GM03348 (cell line): ENCODE results near the gene DSTN.

Source experiments
- DNase-seq: peaks from one replicate; pipeline ENCODE4 v3.0.0; 2012; ENCODE audit warnings: low spot score

The DSTN gene

DNA sequence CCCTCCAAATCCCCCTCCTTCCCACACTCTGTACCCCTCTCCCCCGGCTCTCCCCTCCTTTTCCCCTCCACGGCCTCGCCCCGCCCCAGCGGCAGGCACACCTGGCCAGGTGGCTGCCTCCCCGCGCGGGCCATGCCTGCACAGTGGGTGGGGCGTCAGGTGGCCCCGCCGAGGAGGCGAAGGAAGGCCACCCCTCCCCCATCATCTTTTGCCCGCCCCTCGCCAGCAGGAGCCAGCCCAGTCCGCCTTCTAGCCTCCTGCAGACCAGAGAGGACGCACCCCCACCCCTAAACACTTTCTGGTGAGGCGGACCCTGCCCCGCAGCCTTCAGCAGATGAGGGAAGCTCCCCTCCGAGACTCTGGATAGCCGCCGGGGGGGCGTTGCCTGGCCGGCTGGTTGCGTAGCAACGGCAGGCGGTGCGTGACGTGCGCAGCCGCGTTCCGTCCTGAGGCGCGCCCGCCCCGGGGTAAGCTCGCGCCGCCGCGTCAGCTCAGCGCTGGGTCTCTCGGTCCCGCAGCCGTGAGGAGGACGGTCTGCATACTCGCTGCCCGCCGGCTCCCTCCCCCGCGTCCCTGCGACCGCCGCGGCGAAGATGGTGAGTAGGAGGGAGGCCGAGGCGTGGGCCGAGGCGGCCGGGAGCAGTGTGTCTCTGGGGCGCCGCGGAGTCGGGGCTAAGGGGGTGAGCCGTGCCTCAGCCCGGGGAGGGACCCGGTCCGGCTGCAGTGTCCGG is at the start of gene DSTN:
DSTN (plus strand) TSS at position 460 of the 731 bp plus-strand sequence; CDS start at position 594, 134 bp downstream.
- DNase-seq = peak; percentile 97

DNA sequence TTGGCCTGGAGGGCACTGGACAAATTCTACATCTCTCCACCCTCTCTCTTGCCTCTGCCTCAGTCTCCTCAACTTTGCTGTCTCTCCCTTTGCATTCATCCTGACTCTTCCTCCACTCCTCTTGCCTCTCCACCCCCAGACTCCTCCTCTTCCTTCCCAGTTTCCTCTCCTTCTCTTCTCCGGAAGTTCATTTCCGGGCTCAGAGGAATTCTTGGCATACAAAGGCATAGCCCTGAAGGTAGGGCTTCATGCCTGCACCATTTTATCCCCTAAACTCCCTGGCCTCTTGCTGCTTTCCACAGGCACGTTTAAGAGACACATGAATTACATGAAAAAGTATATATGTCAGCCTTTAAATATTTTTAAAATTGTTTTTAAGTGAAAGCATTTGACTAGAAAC is 49.3 kb upstream of the DSTN start:
- DNase-seq = no peak

DNA sequence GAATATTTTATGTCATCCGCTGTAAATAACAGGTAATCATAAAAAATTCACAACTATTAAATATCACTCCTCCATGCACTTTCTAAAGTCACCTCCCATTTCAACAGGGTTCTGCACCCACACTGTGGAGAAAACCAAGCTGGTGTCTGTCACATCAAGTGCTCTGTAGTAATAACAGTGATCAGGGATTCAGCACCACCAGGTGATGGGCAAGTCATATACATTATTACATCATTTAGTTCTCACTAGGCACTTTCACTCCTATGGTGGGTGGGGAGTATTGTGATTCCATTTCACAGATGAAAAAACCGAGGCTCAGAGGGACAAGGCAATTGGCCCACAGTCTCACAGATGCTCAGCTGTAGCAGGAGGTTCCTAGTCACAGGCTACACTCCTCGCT is 47.3 kb upstream of the DSTN start:
- DNase-seq = no peak

DNA sequence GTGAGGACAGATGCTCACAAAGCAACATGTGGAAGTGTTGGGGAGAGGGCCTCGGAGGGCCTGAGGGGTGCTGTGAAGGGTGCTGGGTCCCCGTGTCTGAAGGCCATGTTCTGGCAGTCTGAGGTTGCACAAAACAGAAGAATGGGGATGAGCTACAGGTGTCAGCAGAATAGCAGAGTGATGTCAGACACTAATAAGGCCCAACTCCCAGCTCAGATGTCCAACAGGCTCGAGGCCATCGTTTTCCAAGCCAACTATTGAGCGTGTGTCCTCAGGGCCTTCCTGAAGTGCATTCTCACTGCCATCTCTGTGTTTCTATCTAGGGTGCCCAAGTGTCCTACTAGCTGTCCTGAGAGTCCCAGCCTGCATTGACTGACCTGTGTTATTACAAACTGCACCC is 46.5 kb upstream of the DSTN start:
- DNase-seq = no peak

DNA sequence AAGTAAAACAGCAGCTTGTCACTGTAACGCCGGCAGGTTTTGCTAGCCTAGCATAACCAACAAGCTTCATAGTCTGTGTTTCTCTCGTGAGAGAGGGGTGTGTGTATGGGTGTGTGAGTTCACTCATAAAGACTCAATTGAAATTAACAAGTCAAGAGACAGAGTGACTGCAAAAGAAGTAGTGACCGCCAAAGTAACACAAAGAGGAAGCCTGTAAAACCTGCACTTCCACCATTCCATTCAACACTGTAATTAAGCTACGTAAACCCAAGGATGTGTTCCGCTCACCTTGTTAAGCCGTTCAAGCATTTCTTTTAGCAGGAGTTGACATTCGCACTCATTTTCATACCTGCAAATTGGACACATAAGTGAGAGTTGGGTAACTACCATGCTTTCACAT is 45.3 kb upstream of the DSTN start:
- no peak for DNase-seq

DNA sequence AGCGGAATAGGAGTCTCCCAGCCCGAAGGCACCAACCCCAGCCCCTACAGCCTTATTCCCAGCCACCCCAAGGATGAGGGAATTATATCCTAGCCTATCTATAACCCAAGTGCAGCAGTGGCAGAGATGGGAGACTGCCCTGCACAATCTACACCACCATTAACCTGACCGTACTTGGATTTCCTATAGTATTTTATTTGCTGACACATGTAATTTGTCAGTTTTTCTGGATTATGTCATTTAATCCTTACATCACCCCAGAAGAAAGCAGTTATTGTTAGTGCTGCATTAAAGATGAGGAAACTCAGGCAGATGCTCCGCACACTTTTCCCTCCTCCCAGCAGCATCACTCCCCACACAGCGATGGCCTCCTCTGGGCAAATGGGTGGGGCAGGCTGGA is 44.7 kb upstream of the DSTN start:
- DNase-seq = no peak

DNA sequence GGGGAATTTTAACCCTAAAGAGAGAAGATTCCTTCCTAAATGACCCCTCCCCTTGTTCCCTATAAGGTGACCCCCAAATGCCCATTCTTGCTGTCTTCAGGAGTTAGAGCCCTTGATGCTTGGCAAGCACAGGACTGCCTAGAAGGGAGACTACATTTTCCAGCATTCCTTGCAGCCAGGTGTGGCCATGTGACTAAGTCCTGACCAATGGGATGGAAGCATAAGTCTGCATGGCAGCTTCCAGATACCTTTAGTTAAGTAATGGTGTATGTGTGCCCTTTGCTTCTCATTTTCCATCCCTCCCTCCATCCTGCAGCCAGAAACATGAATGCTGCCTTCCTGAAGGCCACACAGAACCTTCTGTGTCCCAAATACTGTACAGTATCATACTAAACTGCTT is 44.2 kb upstream of the DSTN start:
- no peak for DNase-seq

DNA sequence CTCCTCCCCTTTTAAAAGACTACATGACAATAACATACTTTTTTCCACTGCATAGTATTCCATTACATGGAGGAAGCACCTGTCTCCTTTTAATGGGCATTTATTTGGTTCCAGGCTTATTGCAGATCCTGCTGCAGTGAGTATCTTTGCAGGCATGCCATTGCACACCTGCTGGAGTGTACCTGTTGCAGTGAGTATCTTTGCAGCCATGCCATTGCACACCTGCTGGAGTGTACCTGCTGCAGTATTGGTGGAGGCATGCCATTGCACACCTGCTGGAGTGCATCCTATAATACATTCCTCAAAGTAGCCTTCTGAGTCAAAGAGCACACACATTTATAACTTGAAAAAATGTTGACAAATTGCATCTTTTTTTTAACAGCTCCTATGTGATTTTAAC is 40.3 kb upstream of the DSTN start:
- no peak for DNase-seq

DNA sequence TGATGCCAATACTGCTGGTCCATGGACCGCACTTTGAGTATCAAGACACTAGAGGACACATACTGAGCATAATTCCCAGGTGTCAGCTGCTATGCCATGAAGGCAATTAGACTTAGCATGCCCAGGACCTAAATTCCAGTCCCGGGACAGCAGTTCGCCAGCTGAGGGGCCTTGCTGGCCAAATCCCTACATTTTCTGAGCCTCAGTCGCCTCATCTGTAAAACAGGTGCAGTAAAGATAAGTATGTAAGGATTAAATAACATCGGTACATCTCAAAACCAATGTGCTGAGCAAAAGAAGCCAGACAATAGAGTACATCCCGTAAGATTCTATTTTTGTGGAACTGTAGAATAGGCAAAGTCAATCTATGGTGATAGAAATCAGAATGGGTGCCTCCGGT is 39.7 kb upstream of the DSTN start:
- no peak for DNase-seq

DNA sequence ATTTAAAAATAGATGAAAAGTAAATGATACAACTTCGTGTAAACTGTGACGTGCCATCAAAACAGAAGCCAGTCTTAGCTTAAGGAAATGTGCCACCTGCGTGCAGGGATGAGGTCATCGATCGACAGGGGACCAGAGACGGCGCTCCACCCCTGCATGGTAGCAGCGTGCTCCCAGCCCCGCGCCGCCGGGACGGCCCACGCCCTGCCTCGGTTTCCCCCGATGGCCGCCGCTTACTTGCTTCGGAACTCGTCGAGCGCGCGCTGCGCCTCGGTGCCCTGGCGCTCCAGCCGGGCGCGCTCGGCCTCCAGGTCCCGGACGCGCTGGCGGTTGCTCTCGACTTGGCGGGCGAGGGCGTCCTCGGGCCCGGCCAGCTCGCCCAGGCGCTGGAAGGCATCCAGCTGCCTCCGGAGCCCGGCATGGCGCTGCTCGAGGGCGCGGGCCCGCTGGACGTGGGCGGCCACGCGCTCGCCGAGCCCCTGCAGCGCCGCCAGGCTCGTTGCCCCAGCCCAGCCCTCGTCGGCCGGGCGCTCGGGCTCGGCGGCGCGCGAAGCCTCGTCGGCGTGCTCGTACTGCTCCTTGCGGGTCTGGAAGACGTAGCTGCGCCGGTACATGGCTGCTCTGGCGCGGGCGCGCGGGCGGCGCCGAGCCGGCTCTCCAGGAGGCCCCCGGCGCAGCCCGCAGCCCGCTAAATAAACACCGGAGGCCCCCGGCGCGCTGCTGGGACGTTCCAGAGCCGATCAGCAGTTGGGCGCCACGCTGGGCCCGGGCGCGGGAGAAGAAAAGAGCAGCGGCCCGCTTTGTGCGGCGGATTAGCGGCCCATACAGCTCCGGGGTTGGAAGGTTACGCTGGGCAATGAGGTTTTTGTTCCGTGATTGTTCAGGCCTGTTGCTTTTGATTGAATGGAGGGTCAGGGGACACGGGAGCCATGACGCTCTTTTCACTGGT is 38.9 kb upstream of the DSTN start, which contains the start of gene BFSP1:
BFSP1 (minus strand) TSS at position 664 of the 949 bp plus-strand sequence; CDS start at position 614, 50 bp downstream.
- DNase-seq = peak; percentile 78

DNA sequence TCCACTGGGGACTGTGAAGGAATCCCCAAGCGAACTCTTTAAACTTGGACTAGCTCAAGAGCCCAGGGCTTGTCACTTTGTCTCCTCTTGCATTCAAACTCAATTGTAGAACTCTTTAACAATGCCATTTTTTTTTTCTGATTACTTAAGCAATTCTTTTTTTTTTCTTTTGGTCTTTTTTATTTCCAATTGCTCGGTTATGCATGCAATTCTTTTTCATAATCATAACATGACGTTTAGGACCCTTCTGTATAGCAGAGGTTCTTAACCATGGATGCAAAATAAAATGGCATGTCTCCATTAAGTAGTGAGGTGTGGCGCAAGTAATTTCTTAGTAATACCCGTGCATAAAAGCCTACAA is 38.2 kb upstream of the DSTN start:
- DNase-seq = no peak

DNA sequence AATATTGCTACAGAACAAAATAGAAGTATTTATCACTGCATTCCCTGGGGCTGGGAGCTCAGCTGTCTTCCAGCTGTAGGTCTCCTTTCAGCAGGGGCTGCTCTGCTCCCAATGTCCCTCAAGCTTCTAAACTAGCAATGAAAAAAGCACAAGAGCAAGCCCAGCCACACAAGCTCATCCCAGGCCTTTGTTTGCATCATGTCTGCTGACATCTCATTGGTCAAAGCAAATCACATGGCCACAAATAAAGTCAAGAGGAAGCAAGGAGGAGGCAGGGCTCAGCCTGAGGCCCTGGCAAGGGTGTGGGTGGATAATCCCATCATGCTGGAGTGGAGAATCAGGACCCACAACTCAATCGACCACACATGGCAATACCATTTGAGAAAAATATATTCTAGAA is 36.5 kb upstream of the DSTN start:
- peak; percentile 60 for DNase-seq

DNA sequence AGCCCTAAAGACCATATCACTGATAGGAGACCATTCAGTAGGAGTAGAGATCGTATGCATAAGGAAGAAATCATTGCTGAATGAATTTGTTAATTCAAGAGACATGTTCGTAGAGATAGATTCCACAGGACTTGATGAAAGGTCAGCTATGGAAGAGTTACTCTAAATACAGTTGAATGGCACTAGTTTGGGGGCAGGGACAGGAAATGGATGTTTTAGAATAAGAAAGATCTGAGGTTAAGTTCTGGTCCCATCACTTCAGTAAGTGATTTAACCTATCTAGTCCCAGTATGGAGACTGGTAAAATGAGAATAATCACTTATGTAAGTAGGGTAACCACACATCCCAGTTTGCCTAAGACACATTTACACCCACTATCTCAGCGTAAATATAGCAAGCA is 35.8 kb upstream of the DSTN start:
- no peak for DNase-seq

DNA sequence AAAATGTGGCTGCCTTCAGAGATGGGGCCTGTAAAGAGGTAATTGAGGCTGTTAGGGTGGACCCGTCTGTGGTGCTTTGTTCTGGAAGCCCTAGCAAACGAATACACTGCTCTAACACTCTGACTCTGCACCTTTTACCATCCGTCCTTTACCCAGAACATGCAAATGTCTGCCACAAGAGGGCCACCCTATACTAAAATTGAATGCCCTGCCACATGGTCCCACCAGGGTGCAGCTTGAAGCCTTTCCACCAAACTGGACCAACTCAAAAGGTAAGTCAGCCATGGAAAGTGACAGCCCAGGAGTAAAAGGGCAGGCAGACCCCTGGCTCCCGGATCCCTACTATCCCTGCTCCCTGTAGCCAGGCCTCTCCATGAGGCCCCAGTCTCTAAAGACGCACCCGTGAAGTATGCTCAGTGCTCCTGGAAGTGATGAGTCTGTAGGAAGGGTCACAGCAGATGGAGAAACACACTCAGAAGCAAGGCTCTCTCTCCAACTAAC is 32.9 kb upstream of the DSTN start:
- DNase-seq = peak; percentile 87

DNA sequence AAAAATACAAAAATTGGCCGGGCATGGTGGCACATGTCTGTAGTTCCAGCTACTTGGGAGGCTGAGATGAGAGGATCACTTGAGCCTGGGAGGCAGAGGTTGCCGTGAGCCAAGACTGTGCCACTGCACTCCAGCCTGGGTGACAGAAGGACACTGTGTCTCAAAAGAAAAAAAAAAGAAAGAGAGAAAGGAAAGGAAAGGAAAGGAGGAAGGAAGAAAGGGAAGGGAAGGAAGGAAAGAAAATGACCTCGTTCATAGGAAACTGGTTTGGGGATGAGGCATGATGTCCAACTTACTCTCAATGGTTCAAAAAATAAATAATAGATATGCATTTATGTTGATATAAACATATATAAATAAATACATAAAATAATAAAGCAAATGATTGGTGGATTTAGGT is 31.9 kb upstream of the DSTN start:
- DNase-seq = no peak

DNA sequence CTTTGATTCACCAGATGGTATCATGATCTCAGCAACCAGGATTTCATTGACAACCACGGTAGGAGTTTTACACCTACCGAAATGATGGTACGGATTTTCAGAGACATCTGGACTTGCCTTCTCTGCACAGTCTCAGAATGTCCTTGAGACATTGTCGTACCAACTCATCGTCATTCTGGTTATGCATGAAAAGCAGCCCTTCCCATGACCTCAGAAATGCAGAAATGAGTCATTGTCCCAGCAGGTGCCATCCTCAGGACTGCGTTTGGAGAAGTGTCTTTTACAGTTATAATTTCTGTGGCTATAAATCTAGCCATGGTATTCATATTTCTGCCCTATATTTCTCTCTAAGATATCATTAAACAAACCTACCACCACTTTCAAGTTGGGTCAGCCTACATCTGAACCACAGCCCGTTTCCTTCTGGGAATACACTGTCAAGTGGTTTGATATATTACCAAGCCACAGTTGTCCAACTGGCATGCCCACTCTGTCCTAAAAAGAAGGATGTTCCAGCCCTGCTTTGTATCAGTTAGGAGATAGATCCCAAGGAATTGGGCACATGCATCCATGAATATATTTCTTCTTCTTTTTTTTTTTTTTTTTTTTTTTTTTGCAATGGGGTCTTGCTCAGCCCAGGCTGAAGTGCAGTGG is 31.2 kb upstream of the DSTN start:
- DNase-seq = no peak

DNA sequence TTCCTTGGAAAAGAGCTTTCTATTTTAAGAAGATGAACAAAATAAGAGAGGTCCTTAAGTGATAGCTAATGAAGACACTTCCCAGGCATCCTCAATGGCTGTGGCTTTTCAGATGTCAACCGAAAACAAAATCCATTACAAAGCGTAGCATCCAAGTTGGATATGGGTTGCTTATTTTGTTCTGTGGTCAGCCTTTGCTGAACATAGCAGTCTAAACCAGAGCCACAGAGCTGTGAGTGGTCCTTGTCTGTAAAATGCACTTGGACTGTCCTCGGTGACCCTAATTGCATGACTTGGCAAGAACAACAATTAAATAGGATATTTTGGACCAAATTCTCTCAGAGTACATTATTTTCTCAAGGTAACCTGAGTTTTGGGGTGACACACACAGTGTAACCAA is 28.3 kb upstream of the DSTN start:
- DNase-seq = no peak

DNA sequence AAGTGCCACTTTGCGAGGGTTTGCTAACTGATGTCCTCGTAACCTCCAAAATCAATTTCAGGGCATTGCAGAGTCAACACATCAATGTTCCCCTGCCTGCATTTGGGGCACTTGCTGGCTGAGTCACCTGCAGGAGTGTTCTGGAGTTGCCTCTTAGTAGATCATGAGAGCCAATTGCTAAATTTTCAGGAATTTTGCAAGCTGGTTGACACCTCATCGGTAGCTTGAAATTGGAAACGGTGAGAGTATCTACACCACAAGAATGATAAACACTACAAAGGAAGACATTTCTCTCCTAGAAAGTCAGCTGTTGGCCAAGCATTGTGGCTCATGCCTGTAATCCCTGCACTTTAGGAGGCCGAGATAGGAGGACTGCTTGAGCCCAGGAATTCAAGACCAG is 27.9 kb upstream of the DSTN start:
- peak; percentile 54 for DNase-seq

DNA sequence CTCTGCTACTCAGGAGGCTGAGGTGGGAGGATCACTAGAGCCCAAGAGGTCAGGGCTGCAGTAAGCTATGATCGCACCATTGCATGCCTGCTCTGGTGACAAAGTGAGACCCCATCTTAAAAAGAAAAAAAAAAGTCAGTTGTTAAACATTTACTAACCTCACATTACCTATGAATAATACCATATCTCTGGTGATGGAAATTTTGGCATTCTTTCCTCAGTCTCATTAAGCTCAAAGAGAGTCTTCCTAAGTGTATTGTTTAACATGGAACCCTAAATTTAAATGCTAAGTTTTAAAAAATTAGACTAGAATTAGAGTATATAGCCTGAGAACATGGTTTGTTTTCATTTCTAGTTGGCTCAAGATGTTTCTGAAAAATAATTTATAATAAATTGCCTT is 27.4 kb upstream of the DSTN start:
- DNase-seq = no peak

DNA sequence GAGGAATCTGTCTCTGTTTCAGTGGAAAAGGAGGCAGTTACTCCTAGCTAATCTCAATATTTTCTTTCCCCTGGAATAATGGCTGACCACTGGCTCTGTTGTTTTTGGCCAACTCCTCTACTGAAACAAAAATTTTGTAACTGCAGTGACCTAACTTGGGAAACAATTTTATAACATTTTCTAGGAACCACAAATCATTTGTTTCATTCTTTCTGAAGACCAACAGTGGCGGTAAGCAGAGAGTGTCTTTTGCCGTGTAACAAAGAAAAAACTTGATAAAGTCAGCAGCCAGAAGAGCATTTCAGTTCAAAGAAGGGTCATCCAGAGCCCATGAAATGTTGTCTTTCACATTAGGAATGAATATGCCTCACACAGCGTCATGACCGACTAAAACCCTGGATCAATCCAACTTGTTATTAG is 26.9 kb upstream of the DSTN start:
- peak; percentile 72 for DNase-seq

DNA sequence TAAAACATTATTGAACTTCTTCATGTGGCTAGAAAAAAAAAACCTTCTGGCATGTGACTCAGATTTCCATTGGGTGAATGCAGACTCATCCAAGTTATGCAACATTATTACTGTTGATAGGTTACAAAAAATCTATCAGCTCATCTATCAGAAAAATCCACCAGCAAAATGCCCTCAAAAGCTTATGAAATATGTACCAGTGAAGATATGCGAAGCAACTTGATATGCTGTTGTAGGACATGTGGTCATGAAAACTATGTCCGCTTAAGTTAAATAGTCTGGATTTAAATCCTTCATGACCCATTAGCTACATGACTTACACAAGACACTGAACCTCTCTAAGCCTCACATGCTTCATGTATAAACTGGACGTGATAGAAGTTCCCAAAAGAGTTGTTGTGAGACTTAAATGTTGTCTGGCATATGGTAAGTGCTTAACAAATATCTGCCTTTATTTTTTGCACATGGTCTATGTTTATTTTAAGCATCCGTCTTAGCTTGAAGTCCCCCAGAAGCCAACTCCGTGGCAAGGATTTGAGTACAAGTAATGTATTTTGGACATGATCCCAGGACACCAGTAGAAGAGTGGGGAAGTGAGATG is 26.2 kb upstream of the DSTN start:
- peak; percentile 43 for DNase-seq

DNA sequence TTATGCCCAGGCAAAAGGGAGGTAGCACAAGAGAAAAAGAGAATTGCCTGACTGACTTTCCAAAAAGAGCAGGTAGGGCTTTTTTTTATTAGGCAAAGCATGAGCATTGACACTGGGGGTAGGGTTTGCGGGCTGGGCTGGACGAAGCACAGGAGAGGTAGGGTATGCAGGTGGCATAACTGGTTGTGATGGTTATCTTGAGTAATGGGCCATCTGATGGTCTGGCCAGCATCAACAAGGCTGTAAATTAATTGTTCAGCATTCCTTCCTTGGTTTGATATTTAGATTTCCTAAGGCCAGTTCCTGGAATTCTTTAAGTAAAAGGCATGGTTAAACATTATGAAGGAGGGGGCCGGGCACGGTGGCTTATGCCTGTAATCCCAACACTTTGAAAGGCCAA is 24.7 kb upstream of the DSTN start:
- no peak for DNase-seq
